Glomerular endothelial cell (primary cell): ENCODE measurements around the gene AXIN2. TPM values are rescaled to one million over a fixed set of nuclear protein-coding genes. Genes with fewer than 3 reads are reported as not detected.
"Not testable (repeated sequence)": the region's sequence is repeated elsewhere in the genome, so short reads cannot be mapped to it uniquely, and the experiment has no call there.

ENCODE experiments used
- DNase-seq: peaks from one replicate; pipeline ENCODE4 v3.0.0-alpha.2; 2011; ENCODE audit warnings: low read depth, low spot score; ENCODE audit errors: extremely low read depth
- total RNA-seq: library from RNA; depleted of rRNA; stranded (reverse); fragments of >200 nt; gene quantifications from 2 replicates; pipeline ENCODE4 v1.2.3, GENCODE V29; 2015

AXIN2 gene
- total RNA-seq, 1 donor from 2014 or later, result 0.93 TPM

GRCh38 chr17:65538675-65539529, 22.5 kb downstream of the AXIN2 start:
- DNase-seq, result no peak

GRCh38 chr17:65537845-65538674, 23.4 kb downstream of the AXIN2 start:
- DNase-seq, result no peak

- no peak for DNase-seq
Measured at GRCh38 chr17:65537343-65537844, 24.1 kb downstream of the AXIN2 start.

GRCh38 chr17:65536573-65537342, 24.7 kb downstream of the AXIN2 start:
- no peak for DNase-seq

- no peak for DNase-seq
Measured at GRCh38 chr17:65535777-65536572, 25.5 kb downstream of the AXIN2 start.

GRCh38 chr17:65533852-65534457, 27.5 kb downstream of the AXIN2 start:
- no peak for DNase-seq

- no peak for DNase-seq
Measured at GRCh38 chr17:65533056-65533745, 28.2 kb downstream of the AXIN2 start.

GRCh38 chr17:65532101-65532890, 29.2 kb downstream of the AXIN2 start:
- DNase-seq, result no peak

- no peak for DNase-seq
Measured at GRCh38 chr17:65531256-65532100, 30.0 kb downstream of the AXIN2 start.

- no peak for DNase-seq
Measured at GRCh38 chr17:65530523-65531255, 30.8 kb downstream of the AXIN2 start.

- no peak for DNase-seq
Measured at GRCh38 chr17:65529761-65530522, 31.5 kb downstream of the AXIN2 start.

- no peak for DNase-seq
Measured at GRCh38 chr17:65529040-65529633, 32.3 kb downstream of the AXIN2 start.

- no peak for DNase-seq
Measured at GRCh38 chr17:65527857-65528591, 33.4 kb downstream of the AXIN2 start.

- DNase-seq, result no peak
Measured at GRCh38 chr17:65527381-65527780, 34.1 kb downstream of the AXIN2 start.

GRCh38 chr17:65526854-65527253, 34.6 kb downstream of the AXIN2 start:
- not testable (repeated sequence) for DNase-seq
